HCT116 (cell line): Measurements from ENCODE around the gene RSL1D1. TPM values are rescaled to one million over a fixed set of nuclear protein-coding genes. Genes with fewer than 3 reads are reported as not detected.

Source experiments
- ATAC-seq: fragments of 200-7000 bp; cut with Tn5 transposase; 2 replicates; pipeline ENCODE4 v1.9.1; 2020; ENCODE audit warnings: mild to moderate bottlenecking, moderate library complexity
- BruUV-seq: library from RNA; stranded (reverse); fragments of 400-500 nt; replicated peaks from 2 replicates; lab custom pipeline; 2021; lab: Mats Ljungman, UMichigan
- CTCF ChIA-PET: fragments of 300-600 bp; sonication (Branson Sonifier 250); formaldehyde crosslinking; loops from one replicate; lab custom pipeline; 2021; ENCODE audit warnings: antibody characterized with exemption; lab: Charles Lee
- POLR2A ChIA-PET: fragments of 300-600, 350-600 bp; sonication (Branson Sonifier 250); formaldehyde crosslinking; loops from one replicate; lab custom pipeline; 2021; ENCODE audit warnings: antibody characterized with exemption; lab: Charles Lee
- RAD21 ChIA-PET, 2 experiments: fragments of 300-600 bp; sonication (Branson Sonifier 250); formaldehyde crosslinking; loops; one replicate each; lab custom pipeline; 2023; ENCODE audit warnings: low total read pairs in 2 of 2; ENCODE audit not compliant: uncharacterized antibody in 2 of 2, unreplicated experiment in 2 of 2, low non-redundant PET in 1 of 2; lab: Charles Lee
- DNase-seq: peaks from one replicate; pipeline ENCODE4 v3.0.0-alpha.2; 2010; ENCODE audit warnings: low read depth, low spot score
- H2AFZ ChIP-seq: fragments of 200-600 bp; shearing (Covaris generic), sonication (generic); 2 replicates; pipeline ENCODE4 v1.6.1; 2017; ENCODE audit warnings: low read depth, mixed run types, mixed read lengths, antibody characterized with exemption, low read length; ENCODE audit not compliant: poor library complexity, severe bottlenecking
- H3K27ac ChIP-seq: 2 replicates; pipeline ENCODE4 v1.5.1; 2012; ENCODE audit warnings: low read depth, low read length
- H3K27me3 ChIP-seq: fragments of 200-600 bp; sonication (generic); 2 replicates; pipeline ENCODE4 v1.6.1; 2016; ENCODE audit warnings: mixed run types, low read length, mixed read lengths; ENCODE audit not compliant: insufficient read depth
- H3K36me3 ChIP-seq, 2 experiments: fragments of 200-500 bp in 1 of 2; fragments of 200-600 bp in 1 of 2; sonication (Bioruptor generic) in 1 of 2; sonication (generic) in 1 of 2; 2 replicates each; pipeline versions ENCODE4 v1.5.1 to v1.6.1; 2014 to 2016; ENCODE audit warnings: low read length in 2 of 2, inconsistent platforms in 1 of 2, mixed read lengths in 1 of 2, mixed run types in 1 of 2; ENCODE audit not compliant: insufficient read depth in 2 of 2, control insufficient read depth in 1 of 2
- H3K4me1 ChIP-seq, 2 experiments: fragments of 200-600 bp in 1 of 2; sonication (generic) in 1 of 2; 2 replicates each; pipeline versions ENCODE4 v1.5.1 to v1.6.1; 2012 to 2017; ENCODE audit warnings: low read length in 2 of 2, inconsistent platforms in 1 of 2, mild to moderate bottlenecking in 1 of 2, mixed read lengths in 1 of 2, mixed run types in 1 of 2, moderate library complexity in 1 of 2; ENCODE audit not compliant: insufficient read depth in 2 of 2, control insufficient read depth in 1 of 2
- H3K4me2 ChIP-seq: fragments of 200-600 bp; sonication (generic); 2 replicates; pipeline ENCODE4 v1.6.1; 2017; ENCODE audit warnings: mixed run types, low read length, mixed read lengths
- H3K4me3 ChIP-seq, 2 experiments: fragments of 200-600 bp in 1 of 2; sonication (generic) in 1 of 2; replicated peaks in 1 of 2; 2 replicates each; pipeline ENCODE4 v1.5.1; 2011 to 2016; ENCODE audit warnings: low read length in 2 of 2, control low read depth in 1 of 2, low read depth in 1 of 2, mild to moderate bottlenecking in 1 of 2, mixed read lengths in 1 of 2, mixed run types in 1 of 2
- H3K79me2 ChIP-seq: fragments of 200-600 bp; sonication (generic); 2 replicates; pipeline ENCODE4 v1.6.1; 2017; ENCODE audit warnings: mild to moderate bottlenecking, mixed run types, low read length, moderate library complexity, mixed read lengths; ENCODE audit not compliant: insufficient read depth
- H3K9ac ChIP-seq: fragments of 200-600 bp; sonication (generic); 2 replicates; pipeline ENCODE4 v1.6.1; 2016; ENCODE audit warnings: low read length, mixed read lengths
- H3K9me2 ChIP-seq: fragments of 200-600 bp; sonication (generic), shearing (Covaris generic); 2 replicates; pipeline ENCODE4 v1.6.1; 2017; ENCODE audit warnings: mixed run types, mild to moderate bottlenecking, moderate library complexity; ENCODE audit not compliant: insufficient read depth
- H3K9me3 ChIP-seq, 2 experiments: fragments of 200-500 bp in 1 of 2; fragments of 200-600 bp in 1 of 2; sonication (Bioruptor generic) in 1 of 2; sonication (generic) in 1 of 2; 2 replicates each; pipeline ENCODE4 v1.6.1; 2014 to 2017; ENCODE audit warnings: low read length in 2 of 2, mixed read lengths in 2 of 2, inconsistent platforms in 1 of 2, low read depth in 1 of 2, mild to moderate bottlenecking in 1 of 2, mixed run types in 1 of 2, moderate library complexity in 1 of 2; ENCODE audit not compliant: control insufficient read depth in 1 of 2, insufficient read depth in 1 of 2
- H4K20me1 ChIP-seq: fragments of 200-600 bp; sonication (generic), shearing (Covaris generic); 2 replicates; pipeline ENCODE4 v1.6.1; 2017; ENCODE audit warnings: mixed run types, mild to moderate bottlenecking, moderate library complexity; ENCODE audit not compliant: insufficient read depth
- ATF3 ChIP-seq: IDR thresholded peaks from 2 replicates; pipeline ENCODE4 v1.6.1; 2012
- EGR1 ChIP-seq: IDR thresholded peaks from 2 replicates; pipeline ENCODE4 v1.6.1; 2012; ENCODE audit warnings: low read depth
- ELF1 ChIP-seq: IDR thresholded peaks from 2 replicates; pipeline ENCODE4 v1.6.1; 2012; ENCODE audit warnings: low read depth, borderline replicate concordance
- EZH2 ChIP-seq: fragments of 200-600 bp; sonication (generic); IDR thresholded peaks from 2 replicates; pipeline ENCODE4 v1.6.1; 2017; ENCODE audit warnings: antibody characterized with exemption, mixed run types
- EZH2phosphoT487 ChIP-seq: fragments of 200-600 bp; IDR thresholded peaks from 2 replicates; pipeline ENCODE4 v1.6.1; 2018; ENCODE audit warnings: antibody characterized with exemption, borderline replicate concordance
- MAX ChIP-seq: IDR thresholded peaks from 2 replicates; pipeline ENCODE4 v1.6.1; 2012
- SP1 ChIP-seq: IDR thresholded peaks from 2 replicates; pipeline ENCODE4 v1.6.1; 2012; ENCODE audit warnings: low read depth
- SRF ChIP-seq: IDR thresholded peaks from 2 replicates; pipeline ENCODE4 v1.6.1; 2012; ENCODE audit warnings: low read depth
- YY1 ChIP-seq: IDR thresholded peaks from 2 replicates; pipeline ENCODE4 v1.6.1; 2011; ENCODE audit warnings: low read length, low read depth, moderate library complexity, mild to moderate bottlenecking; ENCODE audit not compliant: insufficient replicate concordance; ENCODE audit errors: extremely low read depth
- ZFX ChIP-seq: fragments of 450-650 bp; IDR thresholded peaks from 2 replicates; pipeline ENCODE4 v1.6.1; 2017
- intact Hi-C: fragments of 100-400 bp; cut with micrococcal nuclease; formaldehyde crosslinking; loops from 2 replicates; pipeline ENCODE4 v1.10.0; 2022
- total RNA-seq: library from RNA; stranded (reverse); gene quantifications from one replicate; pipeline ENCODE4 v1.2.1, GENCODE V29; 2021; ENCODE audit not compliant: unreplicated experiment
- TF ChIP-seq, protein P1 (sequence below): IDR thresholded peaks from 2 replicates; pipeline ENCODE4 v1.6.1; 2011; ENCODE audit warnings: mild to moderate bottlenecking, low read length, moderate library complexity; ENCODE audit not compliant: insufficient replicate concordance; ENCODE audit errors: extremely low read depth

RSL1D1 gene
- total RNA-seq, 1 experiment from 2014 or later, result 291 TPM

DNA sequence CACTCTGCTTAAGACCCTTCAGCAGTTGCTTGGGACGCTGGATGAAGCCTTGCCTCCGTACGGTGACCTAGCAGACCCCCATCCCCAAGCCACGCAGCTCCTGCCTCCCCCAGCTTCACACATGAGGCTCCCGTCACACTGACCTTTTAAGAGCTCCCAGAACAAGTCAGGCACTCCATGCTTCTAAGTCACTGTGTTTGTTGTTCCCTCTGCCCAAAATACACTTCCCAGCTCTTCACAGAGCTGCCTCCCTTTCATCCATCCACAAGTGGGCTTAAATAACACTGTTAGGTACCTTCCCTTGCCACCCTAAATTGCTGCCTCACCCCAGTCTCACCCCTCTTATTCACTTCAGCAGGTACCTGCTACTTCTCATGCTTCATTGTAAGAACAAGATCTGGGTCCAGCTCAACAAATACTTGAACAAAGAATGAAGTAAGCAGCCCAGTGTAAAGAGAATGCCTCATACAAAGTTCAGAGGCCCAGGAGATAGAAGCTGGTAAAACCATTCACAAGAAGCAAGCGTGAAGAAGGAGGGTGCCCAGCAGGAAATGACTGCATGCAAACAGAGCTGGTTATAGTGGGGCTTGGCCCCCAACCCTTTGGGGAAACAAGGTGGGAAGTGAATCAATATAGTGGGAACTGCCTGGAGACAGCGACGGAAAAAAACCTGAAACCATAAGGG, 60.1 kb downstream of the RSL1D1 start:
- Histone ChIP-seq H3K4me1 (peaks cover 0 to 8% of the 10 kb centered on the region in 2 experiments; a peak in 1 of 4 replicates), H3K9me2 (no peaks in the 10 kb centered on the region), H3K27ac (no peak overlapping the region), H3K4me3 (no peak overlapping the region), H4K20me1 (peaks cover 3% of the 10 kb centered on the region; the same call in 1 of the 2 replicates), H3K9me3 (no peaks in the 10 kb centered on the region), H3K36me3 (0 out of 4 replicates have a peak, but pooled peaks cover 0 to 9% of the 10 kb centered on the region in 2 experiments), H3K9ac (no peak overlapping the region), H2AFZ (no peak overlapping the region), H3K27me3 (no peaks in the 10 kb centered on the region), H3K4me2 (no peak overlapping the region), H3K79me2 (peaks cover 96% of the 10 kb centered on the region)
- ChIA-PET CTCF (no interaction called here), RAD21 (interaction anchor here in 1 of 2 experiments (0.7 kb wide), 1 partner anchor 91 kb away, joined by 3 read pairs; no protein-coding TSS in a partner anchor), POLR2A (no interaction called here)
- no peak for DNase-seq
- BruUV-seq, result no TSS peak
- no peak for TF ChIP-seq SRF
- no peak for TF ChIP-seq ATF3
- TF ChIP-seq, protein P1, sequence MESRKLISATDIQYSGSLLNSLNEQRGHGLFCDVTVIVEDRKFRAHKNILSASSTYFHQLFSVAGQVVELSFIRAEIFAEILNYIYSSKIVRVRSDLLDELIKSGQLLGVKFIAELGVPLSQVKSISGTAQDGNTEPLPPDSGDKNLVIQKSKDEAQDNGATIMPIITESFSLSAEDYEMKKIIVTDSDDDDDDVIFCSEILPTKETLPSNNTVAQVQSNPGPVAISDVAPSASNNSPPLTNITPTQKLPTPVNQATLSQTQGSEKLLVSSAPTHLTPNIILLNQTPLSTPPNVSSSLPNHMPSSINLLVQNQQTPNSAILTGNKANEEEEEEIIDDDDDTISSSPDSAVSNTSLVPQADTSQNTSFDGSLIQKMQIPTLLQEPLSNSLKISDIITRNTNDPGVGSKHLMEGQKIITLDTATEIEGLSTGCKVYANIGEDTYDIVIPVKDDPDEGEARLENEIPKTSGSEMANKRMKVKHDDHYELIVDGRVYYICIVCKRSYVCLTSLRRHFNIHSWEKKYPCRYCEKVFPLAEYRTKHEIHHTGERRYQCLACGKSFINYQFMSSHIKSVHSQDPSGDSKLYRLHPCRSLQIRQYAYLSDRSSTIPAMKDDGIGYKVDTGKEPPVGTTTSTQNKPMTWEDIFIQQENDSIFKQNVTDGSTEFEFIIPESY, result no peak
- no peak for TF ChIP-seq EZH2
- no peak for TF ChIP-seq EGR1
- TF ChIP-seq SP1, result no peak
- no peak for TF ChIP-seq MAX
- no peak for TF ChIP-seq ELF1
- no peak for TF ChIP-seq ZFX
- no peak for TF ChIP-seq YY1
- TF ChIP-seq EZH2phosphoT487, result no peak
- ATAC-seq, result no peak
- intact Hi-C loops, result no loop called here
